Measurements from ENCODE around the gene ZNF584.
"Not testable (repeated sequence)": the region's sequence is repeated elsewhere in the genome, so short reads cannot be mapped to it uniquely, and the experiment has no call there.

Gene ZNF584

GRCh38 chr19:58408152-58409009 lies at the start of gene ZNF584:
Gene ZNF584, plus strand, starts transcription at chr19:58408649. Its CDS starts 499 bp downstream, at chr19:58409148.
- DNase-seq = peak; percentile 67

DNA sequence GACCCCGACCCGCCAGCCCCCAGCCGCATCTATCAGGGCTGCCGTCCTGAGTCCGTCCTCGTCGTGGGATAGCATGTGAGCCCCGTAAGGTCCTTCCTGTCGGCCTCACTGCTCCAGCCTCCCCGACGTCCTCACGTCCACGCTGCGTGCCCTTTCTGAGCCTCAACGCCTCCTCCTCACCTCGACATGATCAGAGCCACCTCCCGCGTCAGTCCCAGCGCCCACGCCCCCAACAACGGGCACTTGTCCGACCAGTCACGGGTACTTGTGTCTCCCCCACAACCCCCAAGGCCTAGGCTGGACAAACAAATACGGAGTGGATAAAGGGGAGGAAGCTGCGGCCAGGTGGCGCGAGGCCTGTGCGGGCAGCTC lies 46.6 kb upstream of the ZNF584 start:
- no peak for DNase-seq

GRCh38 chr19:58362272-58362994 lies 46.0 kb upstream of the ZNF584 start, which contains the start of gene ZNF497:
Gene ZNF497, minus strand, starts transcription at chr19:58362751. Its CDS starts 5,116 bp downstream, at chr19:58357635.
- peak; percentile 91 for DNase-seq

DNA sequence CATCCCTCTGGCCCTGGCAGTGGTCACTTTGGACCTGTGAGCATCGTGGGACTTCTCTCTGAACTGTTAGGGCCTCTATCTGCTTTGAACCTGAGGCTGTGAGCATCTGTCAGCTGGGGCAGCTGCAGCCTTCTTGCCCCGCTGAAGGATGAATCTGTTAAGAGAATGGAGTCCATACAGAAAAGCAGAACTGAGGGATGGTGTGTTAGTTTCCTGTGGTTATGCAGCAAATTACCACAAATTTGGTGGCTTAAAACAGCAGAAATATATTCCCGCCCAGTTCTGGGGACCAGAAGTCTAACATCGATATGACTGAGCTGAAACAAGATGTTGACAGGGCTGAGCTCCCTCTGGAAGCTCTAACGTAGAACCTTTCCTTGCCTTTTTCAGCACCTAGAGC lies 44.3 kb upstream of the ZNF584 start:
- DNase-seq = no peak

GRCh38 chr19:58366585-58367430 lies 41.6 kb upstream of the ZNF584 start:
- no peak for DNase-seq

DNA sequence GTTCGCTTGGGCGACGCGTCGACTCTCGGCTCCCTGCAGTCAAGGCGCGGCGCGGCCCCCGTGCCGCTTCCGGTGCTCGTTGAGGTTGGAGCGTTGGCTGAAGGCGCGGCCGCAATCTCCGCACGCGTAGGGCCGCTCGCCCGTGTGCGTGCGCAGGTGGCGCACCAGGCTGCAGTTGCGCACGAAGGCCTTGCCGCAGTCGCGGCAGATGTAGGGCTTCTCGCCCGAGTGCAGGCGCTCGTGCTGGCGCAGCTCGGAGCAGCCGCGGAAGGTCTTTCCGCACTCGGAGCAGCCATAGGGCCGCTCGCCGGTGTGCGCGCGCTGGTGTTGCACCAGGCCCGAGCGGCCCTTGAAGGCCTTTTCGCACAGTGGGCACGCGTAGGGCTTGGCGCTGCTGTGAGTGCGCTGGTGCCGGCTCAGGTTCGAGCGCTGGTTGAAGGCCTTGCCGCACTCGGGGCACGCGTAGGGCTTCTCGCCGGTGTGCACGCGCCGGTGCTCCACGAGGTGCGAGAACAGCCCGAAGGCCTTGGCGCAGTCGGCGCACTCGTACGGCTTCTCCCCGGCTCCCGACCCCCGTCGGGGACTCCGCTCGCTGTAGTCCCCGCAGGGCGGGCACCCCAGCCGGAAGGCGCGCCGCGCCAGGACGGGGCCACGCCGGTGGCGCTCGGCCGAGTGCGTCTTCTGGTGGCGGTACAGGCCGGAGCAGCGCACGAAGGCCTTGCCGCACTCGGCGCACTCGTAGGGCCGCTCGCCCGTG lies 40.6 kb upstream of the ZNF584 start:
- no peak for DNase-seq

- DNase-seq = no peak
Observed at GRCh38 chr19:58368561-58369360, 39.7 kb upstream of the ZNF584 start.

DNA sequence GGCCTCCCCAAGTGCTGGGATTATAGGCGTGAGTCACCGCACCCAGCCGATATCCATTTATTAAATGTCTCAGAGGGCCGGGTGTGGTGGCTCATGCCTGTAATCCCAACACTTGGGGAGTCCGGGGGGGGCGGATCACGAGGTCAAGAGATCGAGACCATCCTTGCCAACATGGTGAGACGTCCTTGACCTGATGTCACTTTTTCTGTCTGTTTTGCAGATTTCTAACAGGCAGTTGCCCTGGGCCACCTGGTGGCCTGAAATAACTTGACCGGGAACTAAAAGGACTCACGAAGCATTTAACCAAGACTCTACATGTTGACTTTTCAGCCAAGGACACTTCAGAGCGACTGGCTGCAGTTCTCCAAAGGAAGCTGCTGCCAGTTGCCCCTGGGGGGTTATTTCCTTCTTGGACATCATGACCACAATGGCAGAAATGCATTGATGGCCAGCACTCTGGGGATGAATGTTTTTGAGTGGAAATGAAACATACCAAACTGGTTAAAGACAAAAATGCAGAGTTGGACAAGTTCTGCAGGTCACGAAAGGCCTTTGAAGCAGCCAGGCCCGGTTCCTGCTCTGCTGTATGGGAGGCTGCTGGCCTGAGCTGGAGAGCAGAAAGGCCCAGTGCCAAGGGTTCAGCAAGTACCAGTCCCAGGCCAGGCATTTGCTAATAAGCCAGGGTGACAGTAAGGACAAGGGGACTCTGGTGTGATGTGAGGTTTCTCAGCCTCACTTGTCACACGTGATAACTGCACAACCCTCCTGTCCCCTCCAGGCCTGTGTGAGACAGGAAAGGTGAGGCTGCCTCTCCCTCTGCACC lies 35.9 kb upstream of the ZNF584 start:
- DNase-seq = no peak

DNA sequence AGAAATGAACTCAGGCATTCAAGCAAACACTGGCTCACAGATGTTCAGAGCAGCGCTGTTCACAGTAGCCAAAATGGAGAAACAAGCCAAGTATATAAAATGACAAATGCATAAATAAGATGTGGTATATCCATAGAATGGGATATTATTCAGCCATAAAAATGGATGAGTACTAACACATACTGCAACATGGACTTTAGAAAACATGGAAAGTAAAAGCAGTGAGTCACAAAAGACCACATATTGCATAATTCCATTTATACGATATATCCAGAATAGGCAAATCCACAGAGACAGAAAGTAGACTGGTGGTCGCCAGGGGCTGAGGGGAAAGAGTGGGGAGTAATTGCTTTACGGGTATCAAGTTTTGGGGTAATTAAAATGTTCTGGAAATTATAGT lies 34.2 kb upstream of the ZNF584 start:
- DNase-seq = no peak

- DNase-seq = not testable (repeated sequence)
Observed at GRCh38 chr19:58376724-58377123, 31.7 kb upstream of the ZNF584 start.

DNA sequence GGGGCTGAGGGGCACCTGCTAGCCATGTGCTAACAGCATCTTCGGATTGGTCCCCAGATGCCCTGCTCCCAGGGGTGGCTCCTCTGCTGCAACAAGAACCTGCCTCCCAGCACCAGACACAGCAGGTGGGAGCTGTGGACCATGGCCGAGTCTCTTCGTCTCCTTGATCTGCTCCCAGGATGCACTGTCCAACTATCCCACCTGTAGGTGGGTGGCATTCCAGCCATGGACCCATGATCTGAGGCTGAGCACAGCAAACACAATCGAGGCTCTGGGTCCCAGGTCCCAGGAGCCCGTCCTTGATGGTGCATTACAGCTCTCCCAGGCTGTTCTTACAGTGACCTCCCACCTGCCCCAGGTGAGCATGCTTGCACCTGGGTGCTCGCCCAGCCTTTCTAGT lies 29.2 kb upstream of the ZNF584 start:
- no peak for DNase-seq

- DNase-seq = no peak
Observed at GRCh38 chr19:58380037-58380661, 28.3 kb upstream of the ZNF584 start.

- DNase-seq = peak; percentile 96
Observed at GRCh38 chr19:58380662-58381459, 27.6 kb upstream of the ZNF584 start, which contains the start of gene ZNF837. Gene ZNF837, minus strand, starts transcription at chr19:58381030. Its CDS starts 11,698 bp downstream, at chr19:58369332.

GRCh38 chr19:58381460-58382212 lies 26.8 kb upstream of the ZNF584 start:
- DNase-seq = no peak

- DNase-seq = no peak
Observed at GRCh38 chr19:58382997-58383603, 25.3 kb upstream of the ZNF584 start.

- DNase-seq = no peak
Observed at GRCh38 chr19:58385313-58385890, 23.0 kb upstream of the ZNF584 start.

DNA sequence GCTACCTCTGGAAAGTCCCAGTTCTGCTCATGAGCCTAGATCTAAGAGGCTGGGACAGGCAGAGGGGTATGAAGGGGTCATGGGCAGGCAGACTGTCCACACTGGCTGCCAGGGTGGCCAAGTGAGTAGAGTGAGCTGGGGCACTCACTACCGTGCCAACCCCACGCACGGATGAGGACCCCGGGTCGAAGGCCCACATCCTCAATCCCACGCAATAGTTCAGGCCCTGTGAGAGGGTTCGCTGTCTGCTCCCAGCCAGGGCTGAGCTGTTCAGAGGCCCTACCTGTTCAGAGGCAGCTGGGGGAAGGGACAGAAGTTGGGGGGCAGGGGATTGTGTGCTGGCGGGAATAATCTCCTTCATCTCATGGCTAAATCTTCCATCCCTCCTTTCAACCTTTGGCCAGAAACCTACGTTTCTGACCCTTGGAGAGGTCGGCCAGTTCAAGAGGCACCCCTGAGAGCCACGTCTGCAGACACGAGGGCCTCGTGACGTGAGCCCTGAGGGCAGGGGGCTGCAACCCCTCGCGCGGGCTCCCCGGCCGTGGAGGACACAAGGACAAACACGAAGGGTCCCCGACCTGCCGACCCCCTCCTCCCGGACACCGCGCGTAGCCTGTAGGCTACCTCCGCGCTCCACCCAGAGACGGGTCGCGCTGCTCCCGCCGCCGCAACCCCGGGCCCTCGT lies 22.4 kb upstream of the ZNF584 start:
- no peak for DNase-seq

Measured in GOT3 (cell line).